HepG2 (cell line): Measurements from ENCODE around the gene PIGX. TPM values are rescaled to one million over a fixed set of nuclear protein-coding genes. Genes with fewer than 3 reads are reported as not detected.
A peak's percentile ranks its signal among the peaks of the same experiment; 100 is the strongest.

Experiments used
- ATRX ChIP-seq: sonication (generic); formaldehyde crosslinking; IDR thresholded peaks from 2 replicates; pipeline ENCODE4 v1.4.0; 2020; ENCODE audit warnings: missing genetic modification reagents, borderline replicate concordance
- DPF2 ChIP-seq: sonication (generic); formaldehyde crosslinking; IDR thresholded peaks from 2 replicates; pipeline ENCODE4 v1.4.0; 2020; ENCODE audit warnings: mild to moderate bottlenecking, low read depth, missing genetic modification reagents, borderline replicate concordance
- HBP1 ChIP-seq: IDR thresholded peaks from 2 replicates; pipeline ENCODE4 v1.6.1; 2016; ENCODE audit warnings: low read depth, control low read depth
- KMT2A ChIP-seq: sonication (generic); formaldehyde crosslinking; IDR thresholded peaks from 2 replicates; pipeline ENCODE4 v1.4.0; 2020; ENCODE audit warnings: missing genetic modification reagents
- MTA1 ChIP-seq: sonication (generic); formaldehyde crosslinking; IDR thresholded peaks from 2 replicates; pipeline ENCODE4 v1.4.0; 2020; ENCODE audit warnings: missing genetic modification reagents, mild to moderate bottlenecking, borderline replicate concordance
- MXD4 ChIP-seq: IDR thresholded peaks from 2 replicates; pipeline ENCODE4 v1.6.1; 2016; ENCODE audit warnings: mild to moderate bottlenecking, missing biosample characterization, missing genetic modification reagents
- RNF2 ChIP-seq: fragments of 450-650 bp; conservative IDR thresholded peaks from 2 replicates; pipeline ENCODE4 v1.6.1; 2016; ENCODE audit warnings: low read depth
- RXRB ChIP-seq: IDR thresholded peaks from 2 replicates; pipeline ENCODE4 v1.6.1; 2016; ENCODE audit warnings: borderline replicate concordance, missing genetic modification reagents, missing compliant biosample characterization
- TEAD2 ChIP-seq: sonication (generic); formaldehyde crosslinking; IDR thresholded peaks from 2 replicates; pipeline ENCODE4 v1.9.0; 2021; ENCODE audit warnings: missing genetic modification reagents
- THAP7 ChIP-seq: sonication (generic); formaldehyde crosslinking; IDR thresholded peaks from 2 replicates; pipeline ENCODE4 v1.8.1; 2023; ENCODE audit warnings: mild to moderate bottlenecking, missing genetic modification reagents
- ZBTB3 ChIP-seq: sonication (generic); formaldehyde crosslinking; IDR thresholded peaks from 2 replicates; pipeline ENCODE4 v1.4.0; 2020; ENCODE audit warnings: low read depth, mild to moderate bottlenecking, moderate library complexity, missing genetic modification reagents, borderline replicate concordance
- ZFAT ChIP-seq: sonication (generic); formaldehyde crosslinking; conservative IDR thresholded peaks from 2 replicates; pipeline ENCODE4 v1.8.1; 2023; ENCODE audit warnings: missing genetic modification reagents, inconsistent platforms
- ZFP36L1 ChIP-seq: sonication (generic); formaldehyde crosslinking; IDR thresholded peaks from 2 replicates; pipeline ENCODE4 v1.8.0; 2022; ENCODE audit warnings: mild to moderate bottlenecking, missing genetic modification reagents, moderate library complexity
- ZNF430 ChIP-seq: sonication (generic); formaldehyde crosslinking; IDR thresholded peaks from 2 replicates; pipeline ENCODE4 v1.9.0; 2021; ENCODE audit warnings: mild to moderate bottlenecking, missing genetic modification reagents
- ZNF749 ChIP-seq: sonication (generic); formaldehyde crosslinking; IDR thresholded peaks from 2 replicates; pipeline ENCODE4 v1.8.0; 2022; ENCODE audit warnings: mild to moderate bottlenecking, missing genetic modification reagents, moderate library complexity, borderline replicate concordance
- ZSCAN12 ChIP-seq: sonication (generic); formaldehyde crosslinking; IDR thresholded peaks from 2 replicates; pipeline ENCODE4 v1.9.0; 2021; ENCODE audit warnings: mild to moderate bottlenecking, missing genetic modification reagents
- polyA plus RNA-seq, 8 experiments: library from polyadenylated mRNA; depleted of rRNA in 3 of 8; stranded (reverse) in 7 of 8; unstranded in 1 of 8; fragments of >200 nt; fragmentation: Illumina TruSeq in 4 of 8; extraction: Trizol in 4 of 8; gene quantifications; 2 replicates each; pipeline versions ENCODE4 v1.2.1 to v1.2.3, GENCODE V29; 2011 to 2016; ENCODE audit warnings: low read depth in 4 of 8, missing spikeins in 1 of 8, mixed read lengths in 1 of 8; ENCODE audit not compliant: insufficient read depth in 1 of 8
- total RNA-seq, 5 experiments: library from RNA; depleted of rRNA; stranded (reverse); fragments of >200 nt; fragmentation: Illumina TruSeq; extraction: Trizol; gene quantifications; 2 replicates each; pipeline ENCODE4 v1.2.3, GENCODE V29; 2016; ENCODE audit warnings: low read depth in 1 of 5
- TF ChIP-seq, protein P1 (sequence below): sonication (generic); formaldehyde crosslinking; IDR thresholded peaks from 2 replicates; pipeline ENCODE4 v1.4.0; 2020; ENCODE audit warnings: missing genetic modification reagents, borderline replicate concordance
- TF ChIP-seq, protein P2 (sequence below): sonication (generic); formaldehyde crosslinking; IDR thresholded peaks from 2 replicates; pipeline ENCODE4 v1.4.0; 2020; ENCODE audit warnings: missing genetic modification reagents, low read depth, mild to moderate bottlenecking, borderline replicate concordance
- TF ChIP-seq, protein P3 (sequence below): IDR thresholded peaks from 2 replicates; pipeline ENCODE4 v1.6.1; 2016; ENCODE audit warnings: control low read depth
- TF ChIP-seq, protein P4 (sequence below): sonication (generic); formaldehyde crosslinking; IDR thresholded peaks from 2 replicates; pipeline ENCODE4 v1.4.0; 2020; ENCODE audit warnings: missing genetic modification reagents

Gene PIGX
- total and polyA plus RNA-seq, 2 of the 13 experiments (the other 11 are each of a cell fraction or from before 2014, with no cell fraction given) = 13.2 to 21.3 TPM

- TF ChIP-seq, protein P1, sequence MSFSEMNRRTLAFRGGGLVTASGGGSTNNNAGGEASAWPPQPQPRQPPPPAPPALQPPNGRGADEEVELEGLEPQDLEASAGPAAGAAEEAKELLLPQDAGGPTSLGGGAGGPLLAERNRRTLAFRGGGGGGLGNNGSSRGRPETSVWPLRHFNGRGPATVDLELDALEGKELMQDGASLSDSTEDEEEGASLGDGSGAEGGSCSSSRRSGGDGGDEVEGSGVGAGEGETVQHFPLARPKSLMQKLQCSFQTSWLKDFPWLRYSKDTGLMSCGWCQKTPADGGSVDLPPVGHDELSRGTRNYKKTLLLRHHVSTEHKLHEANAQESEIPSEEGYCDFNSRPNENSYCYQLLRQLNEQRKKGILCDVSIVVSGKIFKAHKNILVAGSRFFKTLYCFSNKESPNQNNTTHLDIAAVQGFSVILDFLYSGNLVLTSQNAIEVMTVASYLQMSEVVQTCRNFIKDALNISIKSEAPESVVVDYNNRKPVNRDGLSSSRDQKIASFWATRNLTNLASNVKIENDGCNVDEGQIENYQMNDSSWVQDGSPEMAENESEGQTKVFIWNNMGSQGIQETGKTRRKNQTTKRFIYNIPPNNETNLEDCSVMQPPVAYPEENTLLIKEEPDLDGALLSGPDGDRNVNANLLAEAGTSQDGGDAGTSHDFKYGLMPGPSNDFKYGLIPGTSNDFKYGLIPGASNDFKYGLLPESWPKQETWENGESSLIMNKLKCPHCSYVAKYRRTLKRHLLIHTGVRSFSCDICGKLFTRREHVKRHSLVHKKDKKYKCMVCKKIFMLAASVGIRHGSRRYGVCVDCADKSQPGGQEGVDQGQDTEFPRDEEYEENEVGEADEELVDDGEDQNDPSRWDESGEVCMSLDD (CRISPR knock-in tag) = peak; percentile 30; the same call in 1 of the 2 replicates
- TF ChIP-seq HBP1 (CRISPR knock-in tag) (no peak), RNF2 (no peak), ZNF430 (CRISPR knock-in tag) (no peak; the same call in 1 of the 2 replicates), KMT2A (CRISPR knock-in tag) (peak; percentile 87), ZBTB3 (0 out of 2 replicates have a peak, but pooled peaks have one; percentile 27), THAP7 (CRISPR knock-in tag) (no peak), RXRB (CRISPR knock-in tag) (peak; percentile 29; the same call in 1 of the 2 replicates), MTA1 (CRISPR knock-in tag) (0 out of 2 replicates have a peak, but pooled peaks have one; percentile 37), MXD4 (CRISPR knock-in tag) (peak; percentile 86), ZFAT (CRISPR knock-in tag) (no peak), TEAD2 (CRISPR knock-in tag) (no peak), DPF2 (CRISPR knock-in tag) (no peak), ZNF749 (no peak), ZFP36L1 (no peak), ATRX (CRISPR knock-in tag) (no peak), ZSCAN12 (CRISPR knock-in tag) (no peak)
- TF ChIP-seq, protein P2, sequence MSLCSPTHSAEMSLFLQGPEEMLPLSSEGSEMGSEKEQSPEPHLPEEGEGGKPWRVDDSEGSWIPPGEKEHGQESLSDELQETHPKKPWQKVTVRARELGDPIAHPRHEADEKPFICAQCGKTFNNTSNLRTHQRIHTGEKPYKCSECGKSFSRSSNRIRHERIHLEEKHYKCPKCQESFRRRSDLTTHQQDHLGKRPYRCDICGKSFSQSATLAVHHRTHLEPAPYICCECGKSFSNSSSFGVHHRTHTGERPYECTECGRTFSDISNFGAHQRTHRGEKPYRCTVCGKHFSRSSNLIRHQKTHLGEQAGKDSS (CRISPR knock-in tag) = 0 out of 2 replicates have a peak, but pooled peaks have one; percentile 27
- TF ChIP-seq, protein P3, sequence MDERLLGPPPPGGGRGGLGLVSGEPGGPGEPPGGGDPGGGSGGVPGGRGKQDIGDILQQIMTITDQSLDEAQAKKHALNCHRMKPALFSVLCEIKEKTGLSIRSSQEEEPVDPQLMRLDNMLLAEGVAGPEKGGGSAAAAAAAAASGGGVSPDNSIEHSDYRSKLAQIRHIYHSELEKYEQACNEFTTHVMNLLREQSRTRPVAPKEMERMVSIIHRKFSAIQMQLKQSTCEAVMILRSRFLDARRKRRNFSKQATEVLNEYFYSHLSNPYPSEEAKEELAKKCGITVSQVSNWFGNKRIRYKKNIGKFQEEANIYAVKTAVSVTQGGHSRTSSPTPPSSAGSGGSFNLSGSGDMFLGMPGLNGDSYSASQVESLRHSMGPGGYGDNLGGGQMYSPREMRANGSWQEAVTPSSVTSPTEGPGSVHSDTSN (CRISPR knock-in tag) = no peak
- TF ChIP-seq, protein P4, sequence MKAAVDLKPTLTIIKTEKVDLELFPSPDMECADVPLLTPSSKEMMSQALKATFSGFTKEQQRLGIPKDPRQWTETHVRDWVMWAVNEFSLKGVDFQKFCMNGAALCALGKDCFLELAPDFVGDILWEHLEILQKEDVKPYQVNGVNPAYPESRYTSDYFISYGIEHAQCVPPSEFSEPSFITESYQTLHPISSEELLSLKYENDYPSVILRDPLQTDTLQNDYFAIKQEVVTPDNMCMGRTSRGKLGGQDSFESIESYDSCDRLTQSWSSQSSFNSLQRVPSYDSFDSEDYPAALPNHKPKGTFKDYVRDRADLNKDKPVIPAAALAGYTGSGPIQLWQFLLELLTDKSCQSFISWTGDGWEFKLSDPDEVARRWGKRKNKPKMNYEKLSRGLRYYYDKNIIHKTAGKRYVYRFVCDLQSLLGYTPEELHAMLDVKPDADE = 0 out of 2 replicates have a peak, but pooled peaks have one; percentile 43
Observed at GRCh38 chr3:196739671-196740480, 27.7 kb downstream of the PIGX start, which contains the start of gene PAK2 (continued).
